Lower leg skin (tissue), 4 donors: ENCODE measurements around the gene USH1G. TPM values are rescaled to one million over a fixed set of nuclear protein-coding genes. Genes with fewer than 3 reads are reported as not detected.

Source experiments
- DNase-seq, 2 donors: peaks; one replicate each; pipeline ENCODE4 v3.0.0-alpha.2; 2019; ENCODE audit warnings: low spot score in 2 of 2
- H3K4me3 ChIP-seq: fragments of 200-600 bp; sonication (generic); 2 replicates; pipeline ENCODE4 v1.5.1; 2017; ENCODE audit warnings: mild to moderate bottlenecking, low read depth; ENCODE audit not compliant: poor library complexity, severe bottlenecking
- CTCF ChIP-seq, 3 donors: fragments of 450-650 bp; IDR thresholded peaks; one replicate each; pipeline ENCODE4 v1.5.1; 2016; ENCODE audit warnings: antibody characterized with exemption in 3 of 3, mild to moderate bottlenecking in 3 of 3, moderate library complexity in 2 of 3
- POLR2A ChIP-seq, 2 donors: fragments of 450-650 bp; IDR thresholded peaks; one replicate each; pipeline ENCODE4 v1.6.1; 2016 to 2017; ENCODE audit warnings: antibody characterized with exemption in 2 of 2, mild to moderate bottlenecking in 1 of 2, moderate library complexity in 1 of 2
- WGBS, 2 donors: methylation state at CpG; one replicate each; pipeline ENCODE4 v1.1.5; 2018; 5-methylcytosine and 5-hydroxymethylcytosine counted together
- intact Hi-C: fragments of 100-400 bp; cut with DNase I; formaldehyde crosslinking; loops from one replicate; pipeline ENCODE4 v1.15.0; 2023; ENCODE audit warnings: low total_unique reads
- total RNA-seq, 4 donors: library from RNA; depleted of rRNA; stranded (reverse); fragments of >200 nt; gene quantifications; one replicate each; pipeline ENCODE4 v1.1.0, GENCODE V29; 2016

Gene USH1G
- total RNA-seq, 4 donors from 2014 or later, result 0.67 to 2.6 (median 2.1) TPM

GRCh38 chr17:74954665-74955421, 31.8 kb upstream of the USH1G start:
- TF ChIP-seq POLR2A (IDR thresholded peaks at IDR 0.05) (no peak), CTCF (IDR thresholded peaks at IDR 0.05) (no peak)
- H3K4me3 ChIP-seq, result no peak overlapping the region
- 67 to 70% methylated on average over 13 of the region's 13 CpGs for WGBS, 2 donors
- DNase-seq, result no peak
- intact Hi-C loops, result no loop called here

- TF ChIP-seq CTCF (IDR thresholded peaks at IDR 0.05) (no peak), POLR2A (IDR thresholded peaks at IDR 0.05) (no peak)
- no peak overlapping the region for H3K4me3 ChIP-seq
- intact Hi-C loops, result no loop called here
- peak in 1 of 2 donors; percentile 82 for DNase-seq
- WGBS, 2 donors, result 86 to 90% methylated on average over 15 of the region's 15 CpGs
Observed at GRCh38 chr17:74954115-74954514, 31.1 kb upstream of the USH1G start.

DNA sequence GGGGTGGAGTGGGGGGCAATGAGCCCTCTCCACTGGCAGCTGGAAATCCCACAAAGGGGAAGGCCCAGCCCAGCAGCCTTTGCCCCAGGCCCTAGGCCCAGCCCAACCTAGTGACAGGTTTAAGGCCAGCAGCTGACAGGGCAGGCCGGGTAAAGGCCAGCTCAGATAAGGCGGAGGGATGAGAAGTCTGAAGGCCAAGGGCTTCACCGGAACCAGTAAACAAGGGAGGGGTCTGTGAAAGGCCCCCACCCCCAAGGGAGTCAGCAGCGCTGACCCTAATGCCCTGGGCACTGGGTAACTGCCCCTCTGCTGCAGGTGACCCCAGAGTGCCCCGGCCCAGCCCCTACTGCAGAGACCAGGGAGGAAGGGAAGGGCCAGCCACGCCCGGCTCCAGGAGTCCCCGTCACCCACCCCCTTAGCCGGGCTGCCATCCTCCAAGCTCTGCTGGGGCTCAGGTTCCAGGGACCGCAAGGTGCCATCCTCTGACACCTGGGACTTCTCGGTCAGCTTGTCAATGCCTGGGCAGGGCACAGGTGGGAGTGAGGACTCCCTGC, 30.2 kb upstream of the USH1G start:
- intact Hi-C loops, result no loop called here
- no peak overlapping the region for H3K4me3 ChIP-seq
- TF ChIP-seq CTCF (IDR thresholded peaks at IDR 0.05), result no peak
- no peak for TF ChIP-seq POLR2A (IDR thresholded peaks at IDR 0.05)
- WGBS, 2 donors, result 79 to 87% methylated on average over 11 of the region's 11 CpGs
- DNase-seq, result no peak

DNA sequence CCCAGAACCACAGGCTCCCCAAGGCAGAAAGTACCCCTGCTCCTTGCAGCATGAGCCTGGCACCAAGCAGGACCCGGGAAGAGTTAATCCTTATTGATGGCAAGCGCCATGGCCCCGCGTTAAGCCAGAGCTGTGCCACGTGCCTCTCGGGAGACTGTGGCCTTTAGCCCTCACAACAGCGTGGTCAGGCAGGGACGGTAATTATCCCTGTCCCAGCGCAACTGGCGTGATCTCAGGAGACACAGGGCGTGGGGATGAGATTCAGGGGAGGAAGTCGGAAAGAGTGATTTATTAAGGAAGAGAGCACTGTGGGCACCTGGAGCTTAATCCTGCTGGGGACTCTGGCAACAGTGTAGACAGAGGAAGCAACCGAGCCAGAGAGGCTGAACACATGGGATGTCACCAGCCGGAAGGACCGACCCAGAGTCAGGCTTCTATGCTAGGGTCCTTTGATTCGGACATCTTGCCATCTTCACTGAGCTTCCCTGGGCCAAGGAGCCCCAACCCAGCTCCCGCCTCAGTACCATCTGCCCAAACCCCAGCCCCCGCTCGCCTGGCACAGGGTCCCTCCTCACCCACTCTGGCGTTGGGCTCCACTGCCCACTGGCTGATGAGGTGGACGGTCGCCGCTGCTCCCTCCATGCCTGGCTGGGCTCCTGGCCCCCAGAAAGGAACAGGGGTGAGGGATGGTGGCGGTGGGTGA, 29.5 kb upstream of the USH1G start:
- WGBS, 2 donors, result 65 to 68% methylated on average over 24 of the region's 24 CpGs
- DNase-seq, result peak in 1 of 2 donors; percentile 80
- TF ChIP-seq CTCF (IDR thresholded peaks at IDR 0.05) (no peak), POLR2A (IDR thresholded peaks at IDR 0.05) (no peak)
- intact Hi-C loops, result no loop called here
- H3K4me3 ChIP-seq, result no peak overlapping the region

- TF ChIP-seq CTCF (IDR thresholded peaks at IDR 0.05) (no peak), POLR2A (IDR thresholded peaks at IDR 0.05) (no peak)
- H3K4me3 ChIP-seq, result no peak overlapping the region
- intact Hi-C loops, result no loop called here
- WGBS, 2 donors, result 72 to 79% methylated on average over 15 to 26 of the region's 32 CpGs
- peak in 1 of 2 donors; percentile 84 for DNase-seq
Observed at GRCh38 chr17:74951680-74952421, 28.8 kb upstream of the USH1G start.
